Activated T-helper 2 cell treated with anti-CD3 and anti-CD28 coated beads, Interferon-gamma antibody, Interleukin-2, Interleukin-4, amounts not matched to agents 10 μg/mL and 5 μg/mL and 100 μg/mL, durations not matched to agents 14 hours and 24 hours and 36 hours (primary cell): Measurements from ENCODE around the gene RBMS3. TPM values are rescaled to one million over a fixed set of nuclear protein-coding genes. Genes with fewer than 3 reads are reported as not detected.

ENCODE experiments used
- DNase-seq: peaks from one replicate; pipeline ENCODE4 v3.0.0; 2021; ENCODE audit warnings: low spot score
- H3K27ac Mint-ChIP-seq: one replicate; pipeline ENCODE4 v1.8.0; 2021; ENCODE audit warnings: mixed read lengths
- H3K27me3 Mint-ChIP-seq: one replicate; pipeline ENCODE4 v1.8.0; 2021; ENCODE audit warnings: low read depth, mixed read lengths
- H3K36me3 Mint-ChIP-seq: one replicate; pipeline ENCODE4 v1.8.0; 2021; ENCODE audit warnings: low read depth, mixed read lengths
- H3K4me1 Mint-ChIP-seq: one replicate; pipeline ENCODE4 v1.8.0; 2021; ENCODE audit warnings: low read depth, mixed read lengths
- H3K4me3 Mint-ChIP-seq: one replicate; pipeline ENCODE4 v1.8.0; 2021; ENCODE audit warnings: low read depth, mild to moderate bottlenecking, moderate library complexity, mixed read lengths
- H3K9me3 Mint-ChIP-seq: one replicate; pipeline ENCODE4 v1.8.0; 2021; ENCODE audit warnings: mixed read lengths
- intact Hi-C: fragments of 100-400 bp; cut with micrococcal nuclease; formaldehyde crosslinking; loops from one replicate; pipeline ENCODE4 v1.15.1; 2023
- total RNA-seq: library from RNA; stranded (reverse); gene quantifications from 2 replicates; pipeline ENCODE4 v1.2.3, GENCODE V29; 2022

The RBMS3 gene
- total RNA-seq, 1 donor from 2014 or later: 5.3 TPM

- H3K27me3 Mint-ChIP-seq: no peaks in the 10 kb centered on the region
- H3K9me3 Mint-ChIP-seq: no peaks in the 10 kb centered on the region
- no peak overlapping the region for H3K27ac Mint-ChIP-seq
- no peak for DNase-seq
- no peak overlapping the region for H3K4me3 Mint-ChIP-seq
- H3K4me1 Mint-ChIP-seq: no peaks in the 10 kb centered on the region
- intact Hi-C loops: no loop called here
- no peaks in the 10 kb centered on the region for H3K36me3 Mint-ChIP-seq
These were observed 20.6 kb downstream of the RBMS3 start for GRCh38 chr3:29301332-29302019.

GRCh38 chr3:29302619-29303018 is 21.7 kb downstream of the RBMS3 start:
- Mint-ChIP-seq H3K36me3 (no peaks in the 10 kb centered on the region), H3K4me3 (no peak overlapping the region), H3K27me3 (no peaks in the 10 kb centered on the region), H3K4me1 (no peaks in the 10 kb centered on the region), H3K9me3 (no peaks in the 10 kb centered on the region), H3K27ac (no peak overlapping the region)
- DNase-seq: no peak
- intact Hi-C loops: no loop called here

GRCh38 chr3:29307295-29307694 is 26.4 kb downstream of the RBMS3 start:
- H3K9me3 Mint-ChIP-seq: no peaks in the 10 kb centered on the region
- no peak overlapping the region for H3K27ac Mint-ChIP-seq

GRCh38 chr3:29310865-29311264 is 30.0 kb downstream of the RBMS3 start:
- no peak for DNase-seq
- Mint-ChIP-seq H3K36me3 (no peaks in the 10 kb centered on the region), H3K27me3 (no peaks in the 10 kb centered on the region), H3K9me3 (no peaks in the 10 kb centered on the region), H3K4me3 (no peak overlapping the region), H3K27ac (no peak overlapping the region), H3K4me1 (no peaks in the 10 kb centered on the region)
- intact Hi-C loops: no loop called here

More at GRCh38 chr3:29307295-29307694, 26.4 kb downstream of the RBMS3 start:
- H3K36me3 Mint-ChIP-seq: no peaks in the 10 kb centered on the region
- intact Hi-C loops: no loop called here
- DNase-seq: no peak
- H3K27me3 Mint-ChIP-seq: no peaks in the 10 kb centered on the region
- no peak overlapping the region for H3K4me3 Mint-ChIP-seq
- H3K4me1 Mint-ChIP-seq: no peaks in the 10 kb centered on the region

GRCh38 chr3:29311795-29312194 is 30.9 kb downstream of the RBMS3 start:
- Mint-ChIP-seq H3K27me3 (no peaks in the 10 kb centered on the region), H3K9me3 (no peaks in the 10 kb centered on the region), H3K27ac (no peak overlapping the region), H3K4me1 (no peaks in the 10 kb centered on the region), H3K36me3 (no peaks in the 10 kb centered on the region), H3K4me3 (no peak overlapping the region)
- intact Hi-C loops: no loop called here
- no peak for DNase-seq

- intact Hi-C loops: no loop called here
- no peak overlapping the region for H3K27ac Mint-ChIP-seq
- no peaks in the 10 kb centered on the region for H3K36me3 Mint-ChIP-seq
- H3K9me3 Mint-ChIP-seq: no peaks in the 10 kb centered on the region
- DNase-seq: no peak
- no peaks in the 10 kb centered on the region for H3K4me1 Mint-ChIP-seq
- H3K27me3 Mint-ChIP-seq: no peaks in the 10 kb centered on the region
- no peak overlapping the region for H3K4me3 Mint-ChIP-seq
These were observed 31.5 kb downstream of the RBMS3 start for GRCh38 chr3:29312395-29312794.

- Mint-ChIP-seq H3K4me1 (no peaks in the 10 kb centered on the region), H3K27me3 (no peaks in the 10 kb centered on the region), H3K27ac (no peak overlapping the region), H3K36me3 (no peaks in the 10 kb centered on the region), H3K4me3 (no peak overlapping the region), H3K9me3 (no peaks in the 10 kb centered on the region)
- no peak for DNase-seq
- intact Hi-C loops: no loop called here
These were observed 32.1 kb downstream of the RBMS3 start for GRCh38 chr3:29312960-29313452.

- H3K4me3 Mint-ChIP-seq: no peak overlapping the region
These were observed 33.3 kb downstream of the RBMS3 start for GRCh38 chr3:29313981-29314726.

GRCh38 chr3:29314727-29315088 is 33.8 kb downstream of the RBMS3 start:
- no peaks in the 10 kb centered on the region for H3K4me1 Mint-ChIP-seq
- no peak overlapping the region for H3K4me3 Mint-ChIP-seq
- H3K9me3 Mint-ChIP-seq: no peaks in the 10 kb centered on the region
- H3K27ac Mint-ChIP-seq: no peak overlapping the region
- intact Hi-C loops: no loop called here
- H3K27me3 Mint-ChIP-seq: no peaks in the 10 kb centered on the region
- no peaks in the 10 kb centered on the region for H3K36me3 Mint-ChIP-seq
- DNase-seq: no peak

More at GRCh38 chr3:29313981-29314726, 33.3 kb downstream of the RBMS3 start:
- intact Hi-C loops: no loop called here
- Mint-ChIP-seq H3K27me3 (no peaks in the 10 kb centered on the region), H3K9me3 (no peaks in the 10 kb centered on the region), H3K27ac (no peak overlapping the region), H3K4me1 (no peaks in the 10 kb centered on the region), H3K36me3 (no peaks in the 10 kb centered on the region)
- no peak for DNase-seq

GRCh38 chr3:29317659-29318173 is 36.8 kb downstream of the RBMS3 start:
- H3K4me3 Mint-ChIP-seq: no peak overlapping the region
- intact Hi-C loops: no loop called here
- no peaks in the 10 kb centered on the region for H3K9me3 Mint-ChIP-seq
- H3K36me3 Mint-ChIP-seq: no peaks in the 10 kb centered on the region
- H3K27ac Mint-ChIP-seq: no peak overlapping the region
- no peak for DNase-seq
- no peaks in the 10 kb centered on the region for H3K27me3 Mint-ChIP-seq
- H3K4me1 Mint-ChIP-seq: no peaks in the 10 kb centered on the region

- DNase-seq: no peak
- Mint-ChIP-seq H3K36me3 (no peaks in the 10 kb centered on the region), H3K9me3 (no peaks in the 10 kb centered on the region), H3K4me1 (no peaks in the 10 kb centered on the region), H3K27ac (no peak overlapping the region), H3K27me3 (no peaks in the 10 kb centered on the region), H3K4me3 (no peak overlapping the region)
- intact Hi-C loops: no loop called here
These were observed 37.4 kb downstream of the RBMS3 start for GRCh38 chr3:29318251-29318650.

GRCh38 chr3:29319262-29319661 is 38.4 kb downstream of the RBMS3 start:
- H3K36me3 Mint-ChIP-seq: no peaks in the 10 kb centered on the region
- H3K9me3 Mint-ChIP-seq: no peaks in the 10 kb centered on the region
- intact Hi-C loops: no loop called here
- DNase-seq: no peak
- H3K4me3 Mint-ChIP-seq: no peak overlapping the region
- H3K27ac Mint-ChIP-seq: no peak overlapping the region
- peaks cover 1% of the 10 kb centered on the region for H3K4me1 Mint-ChIP-seq
- H3K27me3 Mint-ChIP-seq: no peaks in the 10 kb centered on the region

GRCh38 chr3:29319798-29320197 is 38.9 kb downstream of the RBMS3 start:
- Mint-ChIP-seq H3K27me3 (no peaks in the 10 kb centered on the region), H3K36me3 (no peaks in the 10 kb centered on the region), H3K9me3 (no peaks in the 10 kb centered on the region), H3K4me1 (peaks cover 1% of the 10 kb centered on the region), H3K4me3 (no peak overlapping the region), H3K27ac (no peak overlapping the region)
- DNase-seq: no peak
- intact Hi-C loops: no loop called here
